8988T (cell line): ENCODE measurements around the gene C11orf86.
"Not testable (repeated sequence)": the region's sequence is repeated elsewhere in the genome, so short reads cannot be mapped to it uniquely, and the experiment has no call there.

Source experiments
- DNase-seq: peaks from one replicate; pipeline ENCODE4 v3.0.0; 2011

The C11orf86 gene

GRCh38 chr11:66992041-66992440 lies 16.9 kb downstream of the C11orf86 start:
- no peak for DNase-seq

GRCh38 chr11:66996609-66997273 lies 21.6 kb downstream of the C11orf86 start:
- no peak for DNase-seq

- DNase-seq: no peak
Observed at GRCh38 chr11:66999555-66999954, 24.5 kb downstream of the C11orf86 start.

- no peak for DNase-seq
Observed at GRCh38 chr11:67001332-67001731, 26.2 kb downstream of the C11orf86 start.

GRCh38 chr11:67002297-67002913 lies 27.3 kb downstream of the C11orf86 start:
- no peak for DNase-seq

GRCh38 chr11:67002921-67003411 lies 27.9 kb downstream of the C11orf86 start:
- no peak for DNase-seq

GRCh38 chr11:67005200-67005599 lies 30.1 kb downstream of the C11orf86 start:
- DNase-seq: not testable (repeated sequence)

- no peak for DNase-seq
Observed at GRCh38 chr11:67006029-67006884, 31.2 kb downstream of the C11orf86 start.

GRCh38 chr11:67007126-67007525 lies 32.0 kb downstream of the C11orf86 start:
- no peak for DNase-seq

- no peak for DNase-seq
Observed at GRCh38 chr11:67010296-67010905, 35.3 kb downstream of the C11orf86 start.

- DNase-seq: no peak
Observed at GRCh38 chr11:67013511-67014045, 38.5 kb downstream of the C11orf86 start.

- no peak for DNase-seq
Observed at GRCh38 chr11:67014343-67014742, 39.2 kb downstream of the C11orf86 start.

- no peak for DNase-seq
Observed at GRCh38 chr11:67015048-67015447, 39.9 kb downstream of the C11orf86 start.

GRCh38 chr11:67016550-67016949 lies 41.4 kb downstream of the C11orf86 start:
- DNase-seq: no peak

- no peak for DNase-seq
Observed at GRCh38 chr11:67020949-67021348, 45.8 kb downstream of the C11orf86 start.

GRCh38 chr11:67022341-67022933 lies 47.3 kb downstream of the C11orf86 start:
- no peak for DNase-seq

GRCh38 chr11:67022961-67023956 lies 48.2 kb downstream of the C11orf86 start, which contains the start of gene SYT12:
TSS of gene SYT12 (plus strand) at chr11:67023134. CDS start at chr11:67030145, 7,011 bp downstream.
- peak; percentile 72 for DNase-seq

- no peak for DNase-seq
Observed at GRCh38 chr11:67023957-67024353, 48.9 kb downstream of the C11orf86 start.

- DNase-seq: no peak
Observed at GRCh38 chr11:67024410-67024809, 49.3 kb downstream of the C11orf86 start.

- DNase-seq: no peak
Observed at GRCh38 chr11:67024966-67025365, 49.9 kb downstream of the C11orf86 start.

- no peak for DNase-seq
Observed at GRCh38 chr11:67025750-67026149, 50.6 kb downstream of the C11orf86 start.
